Measurements from ENCODE around the gene SYTL5. TPM values are rescaled to one million over a fixed set of nuclear protein-coding genes. Genes with fewer than 3 reads are reported as not detected.

The SYTL5 gene
- total and polyA plus RNA-seq, 2 of the 4 experiments (the other 2 are of a cell fraction): 0.19 to 0.54 TPM

- H4K8ac ChIP-seq (ENCODE audit: low read depth in 2 of 2, low read length in 2 of 2): no peak overlapping the region
- ChIA-PET POLR2A (ENCODE audit: unreplicated experiment) (no interaction called here), CTCF (no interaction called here)
- H3K18ac ChIP-seq (ENCODE audit: low read depth, low read length): no peak overlapping the region
- H4K20me1 ChIP-seq (ENCODE audit: insufficient read depth, low read length): no peaks in the 10 kb centered on the region
- H3K4me3 ChIP-seq (ENCODE audit: insufficient read depth, low read depth, low read length): no peak overlapping the region
- TF ChIP-seq MAFK (IDR thresholded peaks at IDR 0.05; ENCODE audit: low read depth, low read length) (no peak), MAZ (IDR thresholded peaks at IDR 0.05; ENCODE audit: borderline replicate concordance, low read depth, low read length) (no peak), MXI1 (IDR thresholded peaks at IDR 0.05; ENCODE audit: borderline replicate concordance, low read depth, low read length) (no peak), NFE2L2 (IDR thresholded peaks at IDR 0.05; ENCODE audit: low read depth, low read length) (no peak), USF2 (IDR thresholded peaks at IDR 0.05; ENCODE audit: low read depth, low read length) (no peak), RAD21 (IDR thresholded peaks at IDR 0.05; ENCODE audit: low read length) (no peak), SMC3 (IDR thresholded peaks at IDR 0.05; ENCODE audit: low read depth, low read length) (no peak), FOS (IDR thresholded peaks at IDR 0.05; ENCODE audit: low read depth, low read length) (no peak), CEBPB (IDR thresholded peaks at IDR 0.05; ENCODE audit: low read depth, low read length) (no peak), BHLHE40 (IDR thresholded peaks at IDR 0.05; ENCODE audit: low read depth, low read length) (no peak), CHD1 (IDR thresholded peaks at IDR 0.05; ENCODE audit: low read depth, low read length) (no peak)
- TF ChIP-seq, protein P1, sequence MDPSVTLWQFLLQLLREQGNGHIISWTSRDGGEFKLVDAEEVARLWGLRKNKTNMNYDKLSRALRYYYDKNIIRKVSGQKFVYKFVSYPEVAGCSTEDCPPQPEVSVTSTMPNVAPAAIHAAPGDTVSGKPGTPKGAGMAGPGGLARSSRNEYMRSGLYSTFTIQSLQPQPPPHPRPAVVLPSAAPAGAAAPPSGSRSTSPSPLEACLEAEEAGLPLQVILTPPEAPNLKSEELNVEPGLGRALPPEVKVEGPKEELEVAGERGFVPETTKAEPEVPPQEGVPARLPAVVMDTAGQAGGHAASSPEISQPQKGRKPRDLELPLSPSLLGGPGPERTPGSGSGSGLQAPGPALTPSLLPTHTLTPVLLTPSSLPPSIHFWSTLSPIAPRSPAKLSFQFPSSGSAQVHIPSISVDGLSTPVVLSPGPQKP (IDR thresholded peaks at IDR 0.05; ENCODE audit: borderline replicate concordance, low read depth, low read length): no peak
- BruUV-seq (replicated peaks): no TSS peak
- no peaks in the 10 kb centered on the region for H3K79me1 ChIP-seq (ENCODE audit: low read depth in 1 of 2, low read length in 2 of 2)
- intact Hi-C loops (cut with micrococcal nuclease): no loop called here
- no peak overlapping the region for H2BK20ac ChIP-seq (ENCODE audit: low read depth, low read length)
- no peak overlapping the region for H3K4ac ChIP-seq (ENCODE audit: low read depth, low read length)
- H3K9me3 ChIP-seq (ENCODE audit: control insufficient read depth, insufficient read depth, low read length): no peaks in the 10 kb centered on the region
- no peak overlapping the region for H3K14ac ChIP-seq (replicated peaks; ENCODE audit: low read depth, low read length)
- no CpG with 5 or more reads among the region's 5 CpGs for WGBS, 2 experiments (ENCODE audit: extremely low coverage in 2 of 2, insufficient read length in 1 of 2)
- H3K27me3 ChIP-seq (ENCODE audit: control insufficient read depth, insufficient read depth, low read length): peaks cover 4% of the 10 kb centered on the region; the same call in 1 of the 2 replicates
- H3K9me1 ChIP-seq (ENCODE audit: insufficient read depth, low read length): no peaks in the 10 kb centered on the region
- H3K27ac ChIP-seq (ENCODE audit: insufficient read depth, low read length): no peak overlapping the region
- no peak overlapping the region for H4K5ac ChIP-seq (ENCODE audit: low read depth, low read length)
- in situ Hi-C loops (cut with MboI; ENCODE audit: low sequenced_read_pairs): no loop called here
- H3K9ac ChIP-seq (ENCODE audit: low read depth, low read length): no peak overlapping the region
- no peak overlapping the region for H2AK5ac ChIP-seq (ENCODE audit: low read depth, low read length)
- peaks cover 5% of the 10 kb centered on the region for H3K36me3 ChIP-seq (ENCODE audit: control insufficient read depth, insufficient read depth, low read length)
- dilution Hi-C loops (cut with HindIII; ENCODE audit: low sequenced_read_pairs, unreplicated experiment): no loop called here
- H2AK9ac ChIP-seq (replicated peaks; ENCODE audit: low read depth, low read length, poor library complexity): no peak overlapping the region
- no peak overlapping the region for H2BK15ac ChIP-seq (ENCODE audit: low read depth, low read length)
- no peak overlapping the region for H2BK5ac ChIP-seq (ENCODE audit: low read depth, low read length, poor library complexity, severe bottlenecking)
- H3K4me2 ChIP-seq (ENCODE audit: low read depth, low read length): no peak overlapping the region
- H3K56ac ChIP-seq (ENCODE audit: extremely low read depth, insufficient read depth, low read length): no peak overlapping the region
- ATAC-seq (ENCODE audit: low read depth) (no peak), DNase-seq (no peak)
- H2BK120ac ChIP-seq (ENCODE audit: low read depth, low read length): no peak overlapping the region
- no peaks in the 10 kb centered on the region for H3K4me1 ChIP-seq (ENCODE audit: control insufficient read depth, insufficient read depth, low read length)
- no peak overlapping the region for H4K91ac ChIP-seq (ENCODE audit: insufficient read depth, low read depth, low read length)
- H2AFZ ChIP-seq (replicated peaks; ENCODE audit: low read length, poor library complexity): no peak overlapping the region
- no peak overlapping the region for H3K23ac ChIP-seq (ENCODE audit: low read depth, low read length)
These were observed 148.0 kb downstream of the SYTL5 start for GRCh38 chrX:38154340-38154739.

Data from IMR-90 (cell line).